Heart left ventricle (tissue), 16 donors: ENCODE data around the gene ATXN2. TPM values are rescaled to one million over a fixed set of nuclear protein-coding genes. Genes with fewer than 3 reads are reported as not detected.
"Not testable (repeated sequence)": the region's sequence is repeated elsewhere in the genome, so short reads cannot be mapped to it uniquely, and the experiment has no call there.

ENCODE experiments used
- ATAC-seq, 4 donors: fragments of 200-7000 bp; cut with Tn5 transposase; one replicate each; pipeline ENCODE4 v1.9.1; 2020 to 2022; ENCODE audit warnings: moderate library complexity in 4 of 4, mild to moderate bottlenecking in 3 of 4, moderate number of reproducible peaks in 1 of 4
- DNase-seq, 5 donors: peaks; one replicate each; pipeline ENCODE4 v3.0.0-alpha.2; 2020
- H3K27ac ChIP-seq, 12 donors: fragments of 200-600 bp; sonication (generic) in 4 of 12; one replicate each; pipeline versions ENCODE4 v1.5.0 to v1.8.0; 2016 to 2022; ENCODE audit warnings: mild to moderate bottlenecking in 2 of 12
- H3K27me3 ChIP-seq, 9 donors: fragments of 200-600 bp; sonication (generic) in 2 of 9; one replicate each; pipeline versions ENCODE4 v1.5.1 to v1.8.0; 2016 to 2022; ENCODE audit warnings: mild to moderate bottlenecking in 3 of 9
- H3K36me3 ChIP-seq, 9 donors: fragments of 200-600 bp; sonication (generic) in 2 of 9; one replicate each; pipeline versions ENCODE4 v1.5.0 to v1.8.0; 2018 to 2022; ENCODE audit warnings: mild to moderate bottlenecking in 2 of 9
- H3K4me1 ChIP-seq, 12 donors: fragments of 200-600 bp; sonication (generic) in 4 of 12; one replicate each; pipeline versions ENCODE4 v1.5.0 to v1.8.0; 2016 to 2022; ENCODE audit warnings: mild to moderate bottlenecking in 3 of 12
- H3K4me3 ChIP-seq, 12 donors: fragments of 200-600 bp; sonication (generic) in 4 of 12; one replicate each; pipeline versions ENCODE4 v1.5.0 to v1.8.0; 2017 to 2022; ENCODE audit warnings: mild to moderate bottlenecking in 9 of 12, moderate library complexity in 4 of 12
- H3K9me3 ChIP-seq, 12 donors: fragments of 200-600 bp; sonication (generic) in 4 of 12; one replicate each; pipeline versions ENCODE4 v1.5.0 to v1.8.0; 2016 to 2022; ENCODE audit warnings: mild to moderate bottlenecking in 1 of 12
- POLR2A ChIP-seq, 2 donors: fragments of 450-650 bp; IDR thresholded peaks; one replicate each; pipeline ENCODE4 v1.6.1; 2017; ENCODE audit warnings: antibody characterized with exemption in 2 of 2, mild to moderate bottlenecking in 2 of 2, moderate library complexity in 2 of 2
- WGBS, 4 donors: extraction: QIAGEN DNeasy Blood & Tissue Kit in 2 of 4; methylation state at CpG; one replicate each; pipeline versions ENCODE4 v1.1.5 to v1.1.7; 2013 to 2018; 5-methylcytosine and 5-hydroxymethylcytosine counted together
- intact Hi-C, 10 donors: fragments of 100-400 bp; cut with DNase I; formaldehyde crosslinking; loops; one replicate each; pipeline versions ENCODE4 v1.11.1 to v1.14.2; 2022
- polyA plus RNA-seq, 2 donors: library from polyadenylated mRNA; stranded (reverse); fragments of 200-250 nt; gene quantifications; one replicate each; pipeline ENCODE4 v1.2.3, GENCODE V29; 2013
- total RNA-seq, 9 donors: library from RNA; depleted of rRNA in 2 of 9; stranded (reverse); fragments of >200 nt in 2 of 9; fragmentation: NEBNext Ultra II Directional in 3 of 9; extraction: Animal tissue kit (Norgen Biotek cat#: 25700) in 3 of 9; gene quantifications; one replicate each; pipeline versions ENCODE4 v1.1.0 to v1.2.4, GENCODE V29; 2016 to 2023
- TF ChIP-seq, protein P1 (sequence below), 12 donors: fragments of 200-600 bp; sonication (generic) in 4 of 12; IDR thresholded peaks; one replicate each; pipeline versions ENCODE4 v1.5.0 to v1.8.0; 2018 to 2022; ENCODE audit warnings: antibody characterized with exemption in 12 of 12, mild to moderate bottlenecking in 5 of 12
- donor health status: ischemic (EF 13 %, LVEDD 7.1; RV severe dilation, severe dysfunction).
- donor health status: healthy with polysubstance abuse.
- donor health status: DM: no; HTN: yes; CAD: no.
- donor health status: DM: no; HTN: no; CAD: no.
- donor health status: ischemic (EF 25% LVEDD 6.9; RV normal size, moderate dysfunction).
- donor health status: ischemic (EF 25% LVEDD 5.7; RV mildly dilated, moderate dysfunction).
- donor health status: healthy.
- donor health status: DM: yes; HTN: yes; CAD: no.
- donor health status: ischemic (EF 35%, LVEDD 5.7; RV mildly dilated, moderate dysfunction).
- donor health status: nonischemic (EF 11% LVEDD 7.7; RV severe dilation, severe dysfunction).
- donor health status: DM: yes; HTN: yes; CAD: no.
- donor health status: PGD.
- donor health status: ischemic (EF 29% LVEDD 5.4; RV normal size, mild dysfunction).
- donor health status: nonischemic (EF 23%, LVEDD 6.1; RV moderate dilation, normal function).

Gene ATXN2
- total and polyA plus RNA-seq, 11 donors, result 23.6 to 59.3 (median 46.8) TPM

DNA sequence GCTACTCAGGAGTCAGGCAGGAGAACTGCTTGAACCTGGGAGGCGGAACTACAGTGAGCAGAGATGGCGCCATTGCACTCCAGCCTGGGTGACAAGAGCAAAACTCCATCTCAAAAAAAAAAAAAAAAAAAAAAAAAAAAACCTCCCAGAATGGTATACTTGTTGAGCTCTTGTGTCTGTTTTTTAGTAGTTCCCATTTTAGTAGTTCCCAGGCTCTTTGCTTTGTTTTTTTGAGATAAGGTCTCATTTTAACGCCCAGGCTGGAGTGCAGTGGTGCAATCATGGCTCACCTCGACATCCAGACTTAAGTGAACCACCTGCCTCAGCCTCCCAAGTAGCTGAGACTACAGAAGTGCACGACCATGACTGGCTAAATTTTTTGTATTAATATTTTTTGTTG lies 13.4 kb downstream of the ATXN2 start:
- no peak for DNase-seq

DNA sequence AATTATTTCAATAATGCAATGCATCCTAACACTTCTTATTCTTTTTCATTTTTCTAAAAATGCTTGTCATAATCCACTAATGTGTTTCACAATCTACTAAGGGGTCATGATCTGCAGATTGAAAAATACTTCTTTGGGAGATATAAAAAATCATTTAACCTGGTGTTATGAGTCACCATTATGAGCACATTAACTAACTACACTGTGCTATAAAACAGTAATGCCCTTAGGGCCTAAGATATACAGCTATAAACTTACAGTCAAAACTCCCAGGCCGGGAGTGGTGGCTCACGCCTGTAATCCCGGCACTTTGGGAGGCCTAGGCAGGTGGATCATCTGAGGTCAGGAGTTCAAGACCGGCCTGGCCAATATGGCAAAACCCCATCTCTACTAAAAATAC lies 14.2 kb downstream of the ATXN2 start:
- intact Hi-C loops, result no loop called here
- Histone ChIP-seq H3K9me3 (no peaks in the 10 kb centered on the region), H3K4me1 (peaks cover 0 to 25% (median 7%) of the 10 kb centered on the region in 12 donors), H3K4me3 (no peak overlapping the region), H3K27me3 (no peaks in the 10 kb centered on the region), H3K36me3 (peaks cover 0 to 4% (median 0%) of the 10 kb centered on the region in 9 donors), H3K27ac (no peak overlapping the region)
- DNase-seq, result no peak
- TF ChIP-seq POLR2A (IDR thresholded peaks at IDR 0.05), result no peak
- TF ChIP-seq, protein P1, sequence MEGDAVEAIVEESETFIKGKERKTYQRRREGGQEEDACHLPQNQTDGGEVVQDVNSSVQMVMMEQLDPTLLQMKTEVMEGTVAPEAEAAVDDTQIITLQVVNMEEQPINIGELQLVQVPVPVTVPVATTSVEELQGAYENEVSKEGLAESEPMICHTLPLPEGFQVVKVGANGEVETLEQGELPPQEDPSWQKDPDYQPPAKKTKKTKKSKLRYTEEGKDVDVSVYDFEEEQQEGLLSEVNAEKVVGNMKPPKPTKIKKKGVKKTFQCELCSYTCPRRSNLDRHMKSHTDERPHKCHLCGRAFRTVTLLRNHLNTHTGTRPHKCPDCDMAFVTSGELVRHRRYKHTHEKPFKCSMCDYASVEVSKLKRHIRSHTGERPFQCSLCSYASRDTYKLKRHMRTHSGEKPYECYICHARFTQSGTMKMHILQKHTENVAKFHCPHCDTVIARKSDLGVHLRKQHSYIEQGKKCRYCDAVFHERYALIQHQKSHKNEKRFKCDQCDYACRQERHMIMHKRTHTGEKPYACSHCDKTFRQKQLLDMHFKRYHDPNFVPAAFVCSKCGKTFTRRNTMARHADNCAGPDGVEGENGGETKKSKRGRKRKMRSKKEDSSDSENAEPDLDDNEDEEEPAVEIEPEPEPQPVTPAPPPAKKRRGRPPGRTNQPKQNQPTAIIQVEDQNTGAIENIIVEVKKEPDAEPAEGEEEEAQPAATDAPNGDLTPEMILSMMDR (IDR thresholded peaks at IDR 0.05), result no peak
- 73 to 94% (median 83%) methylated on average over 4 of the region's 4 CpGs for WGBS, 4 donors
- ATAC-seq, result no peak

More for the DNA sequence above, 13.4 kb downstream of the ATXN2 start:
- no peak for TF ChIP-seq POLR2A (IDR thresholded peaks at IDR 0.05)
- TF ChIP-seq, protein P1 (IDR thresholded peaks at IDR 0.05), result no peak
- no peaks in the 10 kb centered on the region for H3K9me3 ChIP-seq
- no peak for ATAC-seq
- no peak overlapping the region for H3K4me3 ChIP-seq
- no peak overlapping the region for H3K27ac ChIP-seq
- intact Hi-C loops, result no loop called here
- 85 to 91% (median 89%) methylated on average over 5 of the region's 5 CpGs for WGBS, 4 donors
- H3K36me3 ChIP-seq, result peaks cover 0 to 2% (median 0%) of the 10 kb centered on the region in 9 donors
- H3K27me3 ChIP-seq, result no peaks in the 10 kb centered on the region
- peaks cover 0 to 29% (median 8%) of the 10 kb centered on the region in 12 donors for H3K4me1 ChIP-seq

DNA sequence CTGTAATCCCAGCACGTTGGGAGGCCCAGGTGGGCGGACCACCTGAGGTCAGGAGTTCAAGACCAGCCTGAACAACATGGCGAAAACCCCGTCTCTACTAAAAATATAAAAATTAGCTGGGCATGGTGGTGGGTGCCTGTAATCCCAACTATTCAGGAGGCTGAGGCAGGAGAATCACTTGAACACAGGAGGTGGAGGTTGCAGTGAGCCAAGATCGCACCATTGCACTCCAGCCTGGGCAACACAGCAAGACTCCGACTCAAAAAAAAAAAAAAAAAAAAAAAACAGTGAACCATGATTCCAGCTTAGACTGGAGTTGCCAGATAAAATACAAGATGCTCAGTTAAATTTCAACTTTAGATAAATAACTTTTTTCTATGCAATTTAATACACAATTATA lies 15.6 kb downstream of the ATXN2 start:
- intact Hi-C loops, H3K27me3 ChIP-seq, H3K9me3 ChIP-seq, H3K4me3 ChIP-seq, H3K36me3 ChIP-seq, ATAC-seq, DNase-seq, H3K27ac ChIP-seq: not testable (repeated sequence)
- 89 to 99% (median 96%) methylated on average over 6 of the region's 6 CpGs for WGBS, 4 donors
- H3K4me1 ChIP-seq, result peaks cover 0 to 33% (median 6%) of the 10 kb centered on the region in 12 donors

DNA sequence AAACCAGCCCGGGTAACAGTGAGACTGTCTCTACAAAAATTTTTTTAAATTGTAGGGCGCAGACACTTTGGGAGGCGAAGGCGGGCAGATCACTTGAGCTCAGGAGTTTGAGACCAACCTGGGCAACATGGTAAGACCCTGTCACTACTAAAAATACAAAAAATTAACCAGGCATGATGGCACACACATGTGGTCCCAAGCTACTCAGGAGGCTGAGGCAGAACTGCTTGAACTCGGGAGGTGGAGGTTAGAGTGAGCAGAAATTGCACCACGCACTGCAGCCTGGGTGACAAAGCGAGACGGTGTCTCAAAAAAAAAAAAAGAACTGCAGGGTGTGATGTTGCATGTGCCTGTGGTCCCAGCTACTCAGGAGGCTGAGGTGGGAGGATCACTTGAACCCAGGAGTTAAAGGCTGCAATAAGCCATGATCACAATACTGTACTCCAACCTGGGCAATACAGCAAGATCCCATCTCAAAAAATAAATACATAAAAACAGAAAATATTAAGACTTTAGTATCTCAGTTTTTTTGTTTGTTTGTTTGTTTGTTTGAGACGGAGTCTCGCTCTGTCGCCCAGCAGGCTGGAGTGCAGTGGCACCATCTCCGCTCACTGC lies 16.9 kb downstream of the ATXN2 start:
- no peak overlapping the region for H3K27ac ChIP-seq
- ATAC-seq (no peak), DNase-seq (no peak)
- H3K4me1 ChIP-seq, result peaks cover 0 to 29% (median 7%) of the 10 kb centered on the region in 12 donors
- H3K9me3 ChIP-seq, result no peaks in the 10 kb centered on the region
- TF ChIP-seq, protein P1 (IDR thresholded peaks at IDR 0.05), result no peak
- TF ChIP-seq POLR2A (IDR thresholded peaks at IDR 0.05), result no peak
- peaks cover 0 to 6% (median 0%) of the 10 kb centered on the region in 9 donors for H3K36me3 ChIP-seq
- 94 to 98% (median 96%) methylated on average over 12 of the region's 12 CpGs for WGBS, 4 donors
- H3K27me3 ChIP-seq, result no peaks in the 10 kb centered on the region
- no peak overlapping the region for H3K4me3 ChIP-seq
- intact Hi-C loops, result no loop called here
